NCI-H460 (cell line): ENCODE measurements around the gene ATP6V1C2. TPM values are rescaled to one million over a fixed set of nuclear protein-coding genes. Genes with fewer than 3 reads are reported as not detected.
"Not testable (repeated sequence)": the region's sequence is repeated elsewhere in the genome, so short reads cannot be mapped to it uniquely, and the experiment has no call there.

ENCODE experiments used
- DNase-seq: peaks from one replicate; pipeline ENCODE4 v3.0.0-alpha.2; 2016; ENCODE audit warnings: low read depth; ENCODE audit errors: extremely low read depth
- total RNA-seq: library from RNA; depleted of rRNA; stranded (reverse); fragments of >200 nt; shearing (Covaris generic); gene quantifications from 2 replicates; pipeline ENCODE4 v1.2.3, GENCODE V29; 2014

ATP6V1C2 gene
- total RNA-seq, 1 experiment from 2014 or later, result 0.72 TPM

DNA sequence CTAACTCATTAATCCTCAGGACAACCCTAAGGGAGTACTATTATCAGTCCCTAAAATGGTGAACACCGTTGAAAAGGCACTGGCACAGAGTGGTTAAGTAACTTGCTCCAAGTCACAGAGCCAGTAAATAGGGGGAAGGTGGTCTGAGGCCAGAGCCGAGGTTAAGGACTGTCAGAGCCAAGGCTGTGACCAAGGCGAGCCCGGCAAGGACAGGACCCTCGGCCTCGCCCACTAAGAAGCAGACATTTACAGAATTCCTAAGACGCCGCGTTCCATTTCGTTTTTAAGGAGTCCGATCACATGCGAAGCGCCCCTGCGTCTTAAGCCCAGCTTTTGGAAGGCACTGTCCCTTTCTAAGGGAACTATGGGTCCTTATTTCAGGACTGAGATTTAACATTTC, 90.1 kb downstream of the ATP6V1C2 start:
- no peak for DNase-seq

DNA sequence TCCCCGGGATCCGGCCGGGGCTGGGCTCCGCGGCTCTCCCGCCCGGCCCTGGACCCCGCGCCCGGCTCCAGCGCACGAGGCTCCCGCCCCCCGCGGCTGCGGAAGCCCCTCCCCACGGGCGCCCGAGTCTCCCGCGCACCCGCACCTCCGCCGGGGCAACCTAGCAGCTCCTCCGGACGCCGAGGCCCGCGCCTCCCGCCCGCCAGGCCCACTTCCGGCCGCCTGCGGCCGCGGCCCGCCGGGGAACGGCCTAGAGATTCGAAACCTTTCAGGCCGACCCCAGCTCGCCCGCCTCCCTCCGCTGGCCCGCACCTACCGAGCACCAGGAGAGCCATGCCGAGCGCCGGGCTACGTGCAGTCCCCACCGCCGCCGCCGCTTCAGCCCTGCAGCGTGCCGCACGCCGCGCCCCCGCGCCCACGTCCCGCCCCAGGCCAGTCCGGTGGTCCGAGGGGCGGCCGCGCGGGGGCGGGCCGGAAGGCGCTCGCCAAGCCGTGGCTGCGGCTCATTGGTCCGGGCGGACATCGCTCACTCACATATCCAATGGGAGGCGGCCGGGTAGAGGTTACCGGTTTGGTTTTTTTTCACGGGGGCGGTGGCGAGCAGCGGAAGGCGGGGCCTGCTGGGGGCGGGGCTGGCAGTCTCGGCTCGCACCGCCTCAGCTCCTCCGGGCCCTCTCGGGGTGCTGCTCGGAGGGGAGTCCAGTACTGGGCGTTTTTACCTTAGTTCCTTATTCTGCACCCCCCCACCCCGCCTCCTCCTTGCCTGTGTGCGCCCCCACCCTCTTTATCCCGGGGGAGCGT, 91.1 kb downstream of the ATP6V1C2 start, which contains the start of gene PDIA6:
PDIA6 (minus strand) TSS at position 424 of the 801 bp plus-strand sequence; CDS start at position 335, 89 bp downstream.
- DNase-seq, result peak; percentile 95

DNA sequence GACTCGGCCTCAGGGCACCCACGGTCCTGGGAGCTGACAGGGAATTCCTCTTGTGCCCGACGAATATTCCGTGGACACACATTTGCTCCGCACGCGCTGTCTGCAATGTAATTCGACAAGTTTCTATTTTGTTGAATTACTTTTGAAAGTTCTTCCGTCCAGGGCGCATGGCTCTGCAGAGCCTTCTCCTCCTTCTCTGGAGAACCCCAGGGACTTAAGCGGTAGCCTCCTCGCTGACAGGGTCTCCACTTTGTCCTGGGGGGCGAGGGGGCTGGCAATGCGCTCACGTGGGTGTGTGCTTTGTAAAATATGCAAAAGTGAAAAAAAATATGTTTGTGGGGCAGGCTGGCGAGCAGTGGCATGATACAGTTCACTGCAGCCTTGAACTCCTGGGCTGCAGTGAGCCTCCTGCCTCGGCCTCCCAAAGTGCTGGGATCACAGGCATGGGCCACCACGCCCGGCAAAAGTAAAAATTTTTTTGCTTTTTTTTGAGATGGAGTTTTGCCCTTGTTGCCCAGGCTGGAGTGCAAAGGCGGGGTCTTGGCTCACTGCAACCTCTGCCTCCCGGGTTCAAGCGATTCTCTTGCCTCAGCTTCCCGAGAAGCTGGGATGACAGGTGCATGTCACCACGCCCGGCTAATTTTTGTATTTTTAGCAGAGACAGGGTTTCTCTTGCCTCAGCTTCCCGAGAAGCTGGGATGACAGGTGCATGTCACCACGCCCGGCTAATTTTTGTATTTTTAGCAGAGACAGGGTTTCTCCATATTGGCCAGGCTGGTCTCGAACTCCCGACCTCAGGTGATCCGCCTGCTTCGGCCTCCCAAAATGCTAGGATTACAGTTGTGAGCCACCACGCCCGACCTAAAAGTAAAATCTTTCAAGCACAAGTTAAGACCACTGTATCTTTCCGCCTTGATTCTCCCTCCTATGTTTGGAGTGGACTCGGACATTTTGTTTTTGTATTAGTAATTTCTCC, 92.0 kb downstream of the ATP6V1C2 start:
- DNase-seq, result not testable (repeated sequence)

DNA sequence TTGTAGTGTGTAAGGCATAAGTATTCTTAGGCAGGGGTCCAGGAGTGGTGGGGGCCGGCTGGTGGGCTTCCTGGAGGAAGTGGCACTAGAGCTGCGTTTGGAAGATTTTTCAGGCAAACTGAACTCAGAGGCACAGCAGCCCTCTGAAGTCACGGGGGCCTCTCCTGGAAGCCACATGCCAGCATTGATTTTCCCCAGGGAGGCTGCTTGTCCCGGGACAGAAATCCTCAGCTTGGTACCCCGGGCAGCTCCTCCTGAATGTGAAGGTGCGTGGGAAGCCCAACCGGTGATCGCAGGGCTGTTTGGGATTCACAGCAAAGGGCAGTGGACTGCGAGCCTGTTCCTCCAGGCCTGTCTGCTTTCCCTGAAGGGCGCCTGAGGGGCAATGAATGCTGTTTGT, 92.7 kb downstream of the ATP6V1C2 start:
- no peak for DNase-seq

DNA sequence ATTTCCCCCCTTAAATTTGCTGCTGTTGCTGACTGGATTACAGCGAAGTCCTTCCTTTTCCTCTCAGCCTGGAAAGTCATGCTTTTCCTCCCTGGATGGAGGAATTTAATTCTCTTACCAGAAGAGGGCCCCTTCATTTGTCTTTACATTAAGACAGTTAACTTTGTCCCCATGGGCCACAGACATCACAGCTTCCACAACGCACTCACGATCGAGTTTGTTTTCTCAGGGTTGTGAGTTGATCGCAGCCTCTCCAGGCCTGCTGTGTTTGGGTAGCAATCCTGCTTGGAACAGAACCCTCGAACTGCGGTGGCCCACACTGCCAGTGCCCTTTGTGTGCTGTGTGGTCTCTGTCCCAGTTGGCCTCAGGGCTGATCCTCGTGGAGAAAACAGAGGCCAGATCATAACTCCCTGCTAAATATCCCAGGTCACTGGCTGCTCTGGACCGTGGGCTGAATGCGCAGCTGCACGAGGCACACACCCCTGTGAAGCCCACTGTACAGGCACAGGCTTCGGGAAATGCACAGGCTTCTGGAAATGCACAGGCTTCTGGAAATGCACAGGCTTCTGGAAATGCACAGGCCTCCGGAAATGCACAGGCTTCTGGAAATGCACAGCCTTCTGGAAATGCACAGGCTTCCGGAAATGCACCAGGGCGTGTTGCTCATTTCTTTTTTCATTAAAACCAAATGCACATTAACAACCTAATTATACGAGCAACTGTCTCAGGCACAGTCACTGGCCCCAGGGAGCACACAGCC, 93.3 kb downstream of the ATP6V1C2 start:
- no peak for DNase-seq

DNA sequence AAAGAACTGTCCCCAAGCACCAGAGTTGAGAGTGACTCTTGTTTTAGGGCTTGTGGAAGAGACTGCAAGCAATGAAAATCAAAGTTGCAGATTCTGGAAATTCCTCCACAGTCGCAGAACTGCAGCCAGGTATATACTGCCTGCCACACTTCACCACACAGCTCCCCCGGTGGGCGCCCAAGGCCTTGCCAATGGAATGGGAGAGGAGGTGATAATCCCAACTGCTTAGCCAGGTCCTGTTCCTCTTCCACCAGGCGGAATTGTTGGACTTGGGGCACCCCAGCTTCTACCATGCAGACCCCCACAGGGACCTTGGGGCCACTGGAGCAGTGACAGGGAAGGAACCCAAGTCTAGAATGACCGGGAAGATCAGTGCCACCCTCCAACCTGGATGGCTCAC, 96.0 kb downstream of the ATP6V1C2 start:
- no peak for DNase-seq

DNA sequence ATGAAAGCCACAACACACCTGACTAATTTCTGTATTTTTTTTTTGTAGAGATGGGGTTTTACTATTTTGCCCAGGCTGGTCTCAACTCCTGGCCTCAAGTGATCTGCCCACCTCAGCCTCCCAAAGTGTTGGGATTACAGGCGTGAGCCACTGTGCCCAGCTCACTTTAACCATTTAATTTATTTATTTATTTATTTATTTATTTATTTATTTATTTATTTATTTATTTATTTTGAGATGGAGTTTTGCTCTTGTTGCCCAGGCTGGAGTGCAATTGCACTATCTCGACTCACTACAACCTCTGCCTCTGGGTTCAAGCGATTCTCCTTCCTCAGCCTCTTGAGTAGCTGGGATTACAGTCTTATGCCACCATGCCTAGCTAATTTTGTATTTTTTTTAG, 96.9 kb downstream of the ATP6V1C2 start:
- DNase-seq, result not testable (repeated sequence)

DNA sequence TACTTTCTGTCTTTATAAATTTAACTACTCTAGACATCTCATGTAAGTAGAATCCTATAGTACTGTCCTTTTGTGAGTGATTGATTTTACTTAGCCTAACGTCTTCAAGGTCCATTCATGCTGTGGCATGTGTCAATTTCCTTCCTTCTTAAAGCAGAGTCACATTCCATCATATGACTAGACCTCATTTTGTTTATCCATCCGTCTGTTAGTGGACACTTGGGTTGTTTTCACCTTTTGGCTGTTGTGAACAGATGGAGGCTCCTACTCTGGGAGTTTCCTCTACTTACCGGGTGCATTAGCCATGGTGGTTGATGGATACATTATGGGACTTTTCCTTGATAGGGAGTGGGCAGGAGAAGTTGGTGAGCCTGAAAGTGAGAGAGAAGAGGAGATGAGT, 97.6 kb downstream of the ATP6V1C2 start:
- DNase-seq, result no peak

DNA sequence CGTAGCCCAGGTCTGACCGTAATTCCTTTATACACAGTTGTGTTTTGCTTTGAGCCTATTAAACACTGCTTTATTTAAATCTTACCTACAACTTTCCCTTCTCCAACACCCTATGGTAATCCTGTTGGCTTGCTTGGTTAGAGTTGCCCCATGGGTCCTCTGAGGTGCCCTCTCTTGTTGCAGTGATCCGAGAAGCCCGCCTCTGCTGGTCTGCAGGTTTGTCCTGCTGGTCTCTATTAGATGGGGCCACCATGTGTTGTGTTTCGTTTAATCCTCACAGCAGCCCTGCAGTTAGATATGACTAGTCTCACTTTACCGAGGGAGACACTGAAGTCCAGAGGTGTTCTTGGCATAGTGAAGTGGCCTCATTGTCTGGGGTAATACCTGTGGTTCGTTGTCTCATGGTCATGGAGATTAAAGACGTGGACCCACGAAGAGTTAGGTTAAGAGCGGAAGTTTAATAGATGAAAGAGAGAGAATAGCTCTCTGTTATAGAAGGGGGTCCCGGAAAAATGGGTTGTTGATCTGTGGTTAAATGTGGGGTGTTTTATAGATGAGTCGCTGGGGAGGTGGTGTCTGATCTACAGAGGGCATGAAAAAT, 98.4 kb downstream of the ATP6V1C2 start:
- no peak for DNase-seq

DNA sequence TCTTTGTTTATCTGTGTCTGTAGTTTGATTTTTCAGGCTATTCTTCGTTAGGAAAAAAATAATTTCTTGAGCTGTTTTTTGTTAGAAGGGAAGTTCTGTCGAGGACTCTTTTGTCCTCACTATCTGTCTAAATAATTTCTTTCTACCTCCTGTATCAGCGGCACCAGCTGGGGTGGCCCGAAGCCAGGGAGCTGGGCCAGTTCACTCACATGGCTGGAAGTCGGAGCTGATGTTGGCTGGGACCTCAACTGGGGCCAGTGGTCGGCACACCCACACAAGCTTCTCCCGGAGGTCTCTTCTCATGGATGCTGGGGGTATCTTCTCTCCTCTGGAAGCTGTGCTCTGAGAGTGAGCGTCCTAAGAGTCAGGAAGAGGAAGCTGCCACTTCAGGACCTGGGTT, 99.1 kb downstream of the ATP6V1C2 start:
- no peak for DNase-seq

DNA sequence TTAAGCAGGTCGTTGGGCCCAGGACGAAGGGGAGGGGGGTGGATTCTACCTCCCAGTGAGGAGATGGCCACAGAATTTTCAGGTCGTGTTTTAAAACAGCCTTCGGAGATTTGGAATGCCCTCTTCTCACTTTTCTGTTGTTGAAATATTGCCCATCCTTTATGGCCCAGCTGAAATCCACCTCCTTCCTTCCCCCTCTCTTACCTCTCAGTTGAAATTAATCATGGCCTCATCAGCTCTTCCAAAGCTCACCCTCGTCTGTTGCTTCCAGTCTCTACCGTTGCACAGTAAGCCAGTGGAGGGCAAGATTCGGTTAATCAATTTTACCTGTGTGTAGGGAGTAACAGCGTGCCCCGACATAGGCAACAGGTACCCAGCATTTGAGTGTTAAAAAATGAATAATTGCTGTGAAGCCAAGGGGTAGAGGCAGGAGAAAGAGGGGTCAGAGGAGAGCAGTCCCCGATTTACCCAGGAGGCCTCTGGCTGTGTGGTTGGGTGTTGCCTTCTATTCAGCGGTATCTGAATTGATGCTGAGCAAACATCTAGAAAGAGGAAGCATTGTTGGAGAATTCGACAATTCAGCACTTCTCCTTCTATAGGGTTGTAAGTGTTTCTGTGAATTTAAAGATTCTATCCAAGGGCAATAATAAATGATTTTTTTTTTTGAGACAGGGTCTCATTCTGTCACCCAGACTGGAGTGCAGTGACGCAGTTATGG, 99.7 kb downstream of the ATP6V1C2 start:
- no peak for DNase-seq

DNA sequence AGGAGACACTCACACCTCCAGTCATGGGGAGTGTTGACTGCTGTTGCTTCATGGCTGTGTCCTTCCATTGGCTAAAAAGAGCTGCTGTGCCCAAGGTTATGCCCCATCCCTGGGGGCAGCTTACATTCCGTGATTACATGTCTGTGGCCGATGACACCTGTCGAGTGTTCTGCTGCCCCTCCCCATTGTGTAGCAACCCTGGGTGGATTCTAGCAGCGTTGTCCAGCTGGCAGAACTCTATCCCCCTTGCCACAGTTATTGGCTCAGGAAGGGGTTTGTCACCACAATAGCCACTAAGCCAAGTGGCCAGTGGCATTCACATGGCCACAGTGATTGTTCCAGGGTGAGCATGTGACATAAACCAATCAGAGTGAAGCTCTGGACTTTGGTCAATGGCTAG, 102.8 kb downstream of the ATP6V1C2 start:
- no peak for DNase-seq

DNA sequence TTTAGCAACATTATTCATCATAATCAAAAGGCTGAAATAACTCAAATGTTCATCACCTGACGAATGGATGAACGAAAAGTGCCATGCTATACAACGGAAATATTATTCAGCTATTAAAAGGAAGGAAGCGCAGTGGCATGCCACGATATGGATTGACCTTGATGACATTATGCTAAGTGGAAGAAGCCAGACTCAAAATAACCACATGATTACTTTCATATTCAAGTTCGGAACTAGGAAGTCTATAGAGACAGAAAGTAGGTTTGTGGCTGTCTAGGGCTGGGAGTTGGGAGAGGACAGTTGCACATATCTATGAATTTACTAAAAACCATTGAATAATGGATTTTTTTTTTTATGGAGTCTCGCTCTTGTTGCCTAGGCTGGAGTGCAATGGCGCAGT, 104.6 kb downstream of the ATP6V1C2 start:
- no peak for DNase-seq

DNA sequence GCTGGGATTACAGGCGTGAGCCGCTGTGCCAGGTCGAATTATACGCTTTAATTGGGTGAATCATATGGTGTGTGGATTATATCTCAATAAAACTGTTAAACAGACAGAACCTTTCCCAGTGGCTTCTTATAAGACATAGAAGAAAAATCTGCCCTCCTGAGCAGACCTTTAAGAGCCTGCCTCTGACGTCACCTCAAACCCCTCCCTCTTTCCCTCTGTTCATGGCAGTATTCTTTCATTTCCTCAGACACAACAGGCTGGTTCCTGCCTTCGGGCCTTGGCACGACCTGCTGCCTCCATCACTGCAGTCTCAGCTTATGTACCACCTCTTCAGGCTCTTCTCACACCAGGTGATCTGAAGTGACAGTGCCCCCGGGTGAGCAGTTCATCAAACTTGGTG, 105.2 kb downstream of the ATP6V1C2 start:
- DNase-seq, result no peak

DNA sequence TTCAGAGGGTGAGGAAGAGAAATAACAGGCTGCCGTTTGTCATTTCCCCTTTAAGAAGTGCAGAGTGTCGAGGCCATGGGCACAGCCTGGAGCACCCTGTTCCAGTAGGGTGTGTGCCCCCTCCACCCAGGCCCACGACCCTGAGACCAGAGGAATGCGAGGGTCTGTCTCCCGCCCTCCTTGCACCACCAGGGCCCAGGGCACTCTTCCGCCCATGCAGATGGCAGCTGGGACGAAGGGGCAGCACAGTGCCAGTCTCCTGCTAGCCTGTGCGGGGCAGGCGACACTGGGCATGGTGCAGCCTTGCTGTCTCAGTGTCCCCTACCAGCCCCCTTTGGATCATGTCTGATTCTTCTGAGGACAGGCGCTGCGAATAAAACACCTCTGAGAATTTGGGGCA, 106.9 kb downstream of the ATP6V1C2 start:
- no peak for DNase-seq

DNA sequence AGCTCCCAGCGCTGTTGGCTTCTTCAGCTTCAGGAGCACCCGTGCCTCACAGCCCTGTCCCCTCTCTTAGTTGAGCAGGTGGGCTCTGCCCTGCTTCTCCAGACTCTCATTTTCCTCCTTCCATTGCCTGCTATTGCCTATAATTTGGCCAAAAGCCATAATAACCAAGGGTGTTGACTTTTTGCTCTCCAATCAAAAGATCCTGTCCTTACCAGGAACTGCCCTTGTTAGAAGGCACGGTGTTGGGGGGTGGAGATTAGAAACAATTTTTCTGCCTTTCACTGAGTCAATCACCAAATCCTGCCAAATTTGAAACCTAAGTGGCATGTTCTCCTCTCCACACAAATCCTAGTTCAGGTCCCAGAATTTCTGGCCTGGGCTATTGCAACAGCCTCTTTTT, 107.9 kb downstream of the ATP6V1C2 start:
- no peak for DNase-seq

DNA sequence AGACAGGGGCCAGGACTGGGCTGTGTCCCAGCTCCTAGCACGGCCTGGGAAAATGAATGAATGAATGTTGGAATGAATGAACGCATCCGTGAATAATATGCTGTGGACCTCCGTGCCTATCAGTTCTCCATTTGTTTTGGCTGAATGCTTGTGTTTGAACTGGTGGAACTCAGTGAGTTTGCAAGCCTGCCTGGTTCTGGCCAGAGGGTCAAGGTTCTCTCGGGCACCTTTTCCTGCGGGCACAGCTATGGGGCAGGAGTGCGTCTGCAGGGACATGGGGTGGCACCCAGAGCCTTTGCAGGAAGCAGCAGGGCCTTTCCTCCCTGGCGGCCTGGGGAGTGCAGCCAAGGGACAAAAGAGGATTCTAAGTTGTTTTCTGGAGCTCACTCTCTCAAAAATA, 108.8 kb downstream of the ATP6V1C2 start:
- DNase-seq, result no peak

DNA sequence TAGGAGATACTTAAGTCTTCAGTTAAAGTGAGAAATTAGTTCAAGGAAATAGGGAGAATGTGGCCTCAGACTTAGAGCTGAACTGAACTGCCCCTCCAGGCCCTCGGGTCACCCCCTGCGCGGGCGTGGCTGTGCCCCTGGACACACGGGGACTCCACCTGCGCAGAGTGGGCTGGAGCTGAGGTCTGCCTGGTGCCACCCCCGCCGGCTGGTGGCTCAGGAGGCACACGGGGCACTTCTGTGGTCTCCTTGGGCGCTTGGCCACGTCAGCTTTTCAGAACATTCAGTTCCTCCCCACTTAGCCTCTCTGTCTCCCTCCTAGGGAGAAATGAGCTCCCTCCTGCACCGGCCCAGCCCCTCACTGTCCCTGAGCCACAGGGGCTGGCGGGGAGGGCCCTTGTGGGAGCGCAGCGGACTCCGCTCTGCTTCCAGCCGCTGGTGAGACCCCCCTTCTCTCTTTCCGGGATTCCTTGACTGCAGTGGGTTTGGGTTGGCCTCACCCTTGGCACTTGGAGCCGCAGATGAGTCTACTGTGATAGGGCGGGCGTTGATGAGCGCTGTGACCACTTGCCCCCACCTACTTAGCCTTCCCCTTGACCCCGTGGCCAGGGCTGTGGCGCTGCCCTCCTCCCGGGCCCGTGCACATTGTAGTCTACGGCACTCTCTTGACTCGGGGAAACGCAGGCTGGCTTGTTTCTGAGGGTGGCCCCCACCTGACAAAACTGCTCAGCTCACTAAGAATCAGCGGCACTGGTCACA, 109.4 kb downstream of the ATP6V1C2 start:
- no peak for DNase-seq

DNA sequence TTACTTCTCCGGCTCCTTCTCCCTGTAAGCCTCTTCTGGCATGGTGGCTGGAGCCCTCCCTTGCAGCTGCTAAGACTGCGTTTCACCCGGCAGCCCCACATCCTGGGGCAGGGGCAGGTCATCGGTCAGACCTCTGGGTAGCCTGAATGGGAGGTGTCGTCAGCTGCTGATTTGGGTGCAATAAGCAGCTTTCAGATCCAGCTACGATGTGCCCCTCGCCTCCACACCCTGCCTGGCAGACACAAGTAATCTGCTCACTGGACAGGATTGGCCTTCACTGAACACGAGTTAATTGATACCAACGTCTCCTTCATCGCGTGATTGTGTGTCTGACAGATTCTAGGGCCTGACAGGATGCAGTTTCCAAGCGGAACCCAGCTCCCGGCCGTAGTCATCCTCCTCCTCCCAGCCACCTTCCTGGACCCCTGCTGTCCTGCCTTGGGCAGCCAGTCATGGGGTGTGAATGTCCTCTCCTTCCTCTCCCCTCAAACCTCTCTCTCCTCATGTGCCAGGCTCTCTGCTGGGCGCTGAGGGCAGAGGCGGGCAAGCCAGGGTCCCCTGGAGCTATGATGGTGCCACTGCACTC, 110.1 kb downstream of the ATP6V1C2 start:
- DNase-seq, result no peak
